OCI-LY3 (cell line): ENCODE results near the gene CYP11A1.

Source experiments
- H2AFZ ChIP-seq: fragments of 200-600, 300-600 bp; shearing (Covaris generic); 2 replicates; pipeline ENCODE4 v1.6.0; 2014; ENCODE audit warnings: antibody characterized with exemption, low read depth, low read length
- H3K27ac ChIP-seq: fragments of 200-600, 300-600 bp; sonication (generic); 2 replicates; pipeline ENCODE4 v1.5.1; 2014; ENCODE audit warnings: mild to moderate bottlenecking, low read length, moderate library complexity, mixed read lengths
- H3K27me3 ChIP-seq: fragments of 200-600, 300-600 bp; sonication (generic); 2 replicates; pipeline ENCODE4 v1.6.1; 2014; ENCODE audit warnings: low read depth, low read length, mixed read lengths
- H3K36me3 ChIP-seq: fragments of 200-600, 300-600 bp; sonication (generic); replicated peaks from 2 replicates; pipeline ENCODE3; 2014; ENCODE audit warnings: low read depth, low read length, mixed read lengths
- H3K4me1 ChIP-seq: fragments of 300-600, 200-600 bp; sonication (generic); 2 replicates; pipeline ENCODE4 v1.6.1; 2014; ENCODE audit warnings: low read length, mixed read lengths
- H3K4me2 ChIP-seq: fragments of 200-600, 300-600 bp; sonication (generic); 2 replicates; pipeline ENCODE4 v1.6.1; 2014; ENCODE audit warnings: low read length, mixed read lengths
- H3K4me3 ChIP-seq: fragments of 300-600, 200-600 bp; sonication (generic); 2 replicates; pipeline ENCODE4 v1.5.1; 2014; ENCODE audit warnings: antibody characterized with exemption, mild to moderate bottlenecking, low read length, moderate library complexity
- H3K79me2 ChIP-seq: fragments of 300-600, 200-600 bp; shearing (Covaris generic); 2 replicates; pipeline ENCODE4 v1.6.1; 2014; ENCODE audit warnings: mild to moderate bottlenecking, low read length, mixed read lengths
- H3K9ac ChIP-seq: fragments of 300-600, 200-600 bp; shearing (Covaris generic); 2 replicates; pipeline ENCODE4 v1.6.0; 2014; ENCODE audit warnings: mild to moderate bottlenecking, low read length, moderate library complexity
- H3K9me3 ChIP-seq: fragments of 200-600, 300-600 bp; shearing (Covaris generic); 2 replicates; pipeline ENCODE4 v1.6.1; 2014; ENCODE audit warnings: low read length, mixed read lengths; ENCODE audit not compliant: insufficient read depth
- H4K20me1 ChIP-seq: fragments of 200-600, 300-600 bp; sonication (generic); 2 replicates; pipeline ENCODE4 v1.6.1; 2016; ENCODE audit warnings: low read length, mixed read lengths; ENCODE audit not compliant: insufficient read depth
- CTCF ChIP-seq: fragments of 200-600, 300-600 bp; sonication (generic); IDR thresholded peaks from 2 replicates; pipeline ENCODE4 v1.5.1; 2014; ENCODE audit warnings: antibody characterized with exemption, low read length, low read depth
- EZH2phosphoT487 ChIP-seq: fragments of 200-600 bp; shearing (Covaris generic); IDR thresholded peaks from 2 replicates; pipeline ENCODE4 v1.6.1; 2018; ENCODE audit warnings: antibody characterized with exemption, mixed run types, low read depth

The CYP11A1 gene

GRCh38 chr15:74315626-74316025, 51.8 kb downstream of the CYP11A1 start:
- Histone ChIP-seq H3K27ac (no peak overlapping the region), H4K20me1 (no peaks in the 10 kb centered on the region), H3K9me3 (no peaks in the 10 kb centered on the region), H3K4me1 (no peaks in the 10 kb centered on the region), H3K9ac (no peak overlapping the region), H3K36me3 (no peaks in the 10 kb centered on the region), H3K4me2 (no peak overlapping the region), H3K27me3 (no peaks in the 10 kb centered on the region), H3K79me2 (no peaks in the 10 kb centered on the region), H3K4me3 (no peak overlapping the region), H2AFZ (no peak overlapping the region)
- no peak for TF ChIP-seq CTCF
- no peak for TF ChIP-seq EZH2phosphoT487

- H3K27me3 ChIP-seq = 0 out of 2 replicates have a peak, but pooled peaks cover under 1% of the 10 kb centered on the region
- no peak overlapping the region for H3K4me2 ChIP-seq
- H3K36me3 ChIP-seq = no peaks in the 10 kb centered on the region
- no peaks in the 10 kb centered on the region for H3K4me1 ChIP-seq
- TF ChIP-seq EZH2phosphoT487 (no peak), CTCF (no peak)
- no peak overlapping the region for H3K27ac ChIP-seq
- no peaks in the 10 kb centered on the region for H4K20me1 ChIP-seq
- no peaks in the 10 kb centered on the region for H3K79me2 ChIP-seq
- H3K9me3 ChIP-seq = no peaks in the 10 kb centered on the region
- H2AFZ ChIP-seq = no peak overlapping the region
- no peak overlapping the region for H3K9ac ChIP-seq
- no peak overlapping the region for H3K4me3 ChIP-seq
These were observed 52.5 kb downstream of the CYP11A1 start for GRCh38 chr15:74314795-74315438.

- no peak overlapping the region for H3K27ac ChIP-seq
- no peaks in the 10 kb centered on the region for H4K20me1 ChIP-seq
- no peak for TF ChIP-seq EZH2phosphoT487
- TF ChIP-seq CTCF = no peak
- H3K4me2 ChIP-seq = no peak overlapping the region
- H3K27me3 ChIP-seq = peaks cover 11% of the 10 kb centered on the region; the same call in 1 of the 2 replicates
- no peaks in the 10 kb centered on the region for H3K4me1 ChIP-seq
- H3K4me3 ChIP-seq = no peak overlapping the region
- H3K9me3 ChIP-seq = no peaks in the 10 kb centered on the region
- no peak overlapping the region for H3K9ac ChIP-seq
- H3K79me2 ChIP-seq = no peaks in the 10 kb centered on the region
- H3K36me3 ChIP-seq = no peaks in the 10 kb centered on the region
- H2AFZ ChIP-seq = no peak overlapping the region
These were observed 53.6 kb downstream of the CYP11A1 start for GRCh38 chr15:74313889-74314288.

GRCh38 chr15:74312445-74313007, 54.9 kb downstream of the CYP11A1 start:
- peaks cover 15% of the 10 kb centered on the region; the same call in 1 of the 2 replicates for H3K27me3 ChIP-seq

More at GRCh38 chr15:74312445-74313007, 54.9 kb downstream of the CYP11A1 start:
- Histone ChIP-seq H3K79me2 (no peaks in the 10 kb centered on the region), H3K9me3 (no peaks in the 10 kb centered on the region), H3K36me3 (no peaks in the 10 kb centered on the region), H3K9ac (no peak overlapping the region), H3K4me2 (no peak overlapping the region), H3K27ac (no peak overlapping the region), H3K4me1 (no peaks in the 10 kb centered on the region), H2AFZ (no peak overlapping the region), H3K4me3 (no peak overlapping the region), H4K20me1 (no peaks in the 10 kb centered on the region)
- TF ChIP-seq EZH2phosphoT487 (no peak), CTCF (no peak)
